Smooth muscle cell of trachea (primary cell): Measurements from ENCODE around the gene CTSO. TPM values are rescaled to one million over a fixed set of nuclear protein-coding genes. Genes with fewer than 3 reads are reported as not detected.

Experiments used
- total RNA-seq: library from RNA; depleted of rRNA; stranded (reverse); fragments of >200 nt; gene quantifications from 2 replicates; pipeline ENCODE4 v1.2.1, GENCODE V29; 2014

CTSO gene, protein sequence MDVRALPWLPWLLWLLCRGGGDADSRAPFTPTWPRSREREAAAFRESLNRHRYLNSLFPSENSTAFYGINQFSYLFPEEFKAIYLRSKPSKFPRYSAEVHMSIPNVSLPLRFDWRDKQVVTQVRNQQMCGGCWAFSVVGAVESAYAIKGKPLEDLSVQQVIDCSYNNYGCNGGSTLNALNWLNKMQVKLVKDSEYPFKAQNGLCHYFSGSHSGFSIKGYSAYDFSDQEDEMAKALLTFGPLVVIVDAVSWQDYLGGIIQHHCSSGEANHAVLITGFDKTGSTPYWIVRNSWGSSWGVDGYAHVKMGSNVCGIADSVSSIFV
- 26.8 and 31.0 TPM in 2 replicates for total RNA-seq

DNA sequence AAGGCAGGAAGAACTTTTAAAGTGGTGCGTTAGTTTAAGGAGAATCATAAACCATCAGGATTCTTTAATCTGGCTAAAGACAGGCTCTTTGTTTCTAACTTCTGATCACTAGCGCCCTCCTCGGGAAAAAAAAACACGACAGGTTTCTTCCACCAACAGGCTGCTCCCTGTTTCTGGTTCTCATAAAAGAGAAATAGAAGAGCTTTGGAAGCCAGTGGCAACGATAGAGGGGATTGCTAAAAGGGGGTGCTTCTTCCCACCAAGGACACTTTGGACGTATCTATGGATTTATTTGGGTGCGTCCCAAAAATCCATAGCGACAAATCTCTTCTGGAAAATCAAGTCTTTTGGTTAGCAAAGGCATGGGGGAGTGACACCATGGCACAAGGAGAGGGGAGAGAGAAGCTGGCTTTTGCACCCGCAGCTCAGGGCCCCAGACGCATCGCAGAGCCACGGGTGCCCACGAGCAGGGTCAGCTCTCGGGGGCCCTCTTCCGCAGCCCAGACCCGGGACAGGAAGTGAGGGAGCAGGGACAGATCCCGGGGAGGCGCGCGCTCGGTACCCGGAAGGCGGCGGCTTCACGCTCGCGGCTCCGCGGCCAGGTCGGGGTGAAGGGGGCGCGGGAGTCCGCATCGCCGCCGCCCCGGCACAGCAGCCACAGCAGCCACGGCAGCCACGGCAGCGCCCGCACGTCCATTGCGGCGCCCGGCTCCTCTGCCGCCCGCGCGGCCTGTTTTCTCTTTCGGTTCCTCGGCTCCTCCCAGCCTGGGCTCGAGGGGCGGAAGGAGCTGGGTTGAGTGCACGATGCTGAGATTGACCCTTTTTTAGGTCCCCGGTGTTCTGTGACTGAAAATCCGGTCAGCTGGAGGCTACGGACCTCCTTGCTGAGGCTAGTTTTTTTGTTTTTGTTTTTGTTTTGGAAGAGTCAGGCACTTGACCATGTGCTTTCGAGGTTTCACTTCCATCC is at the start of gene CTSO:
CTSO (minus strand) TSS at position 716 of the 967 bp plus-strand sequence; CDS start at position 697, 19 bp downstream.

DNA sequence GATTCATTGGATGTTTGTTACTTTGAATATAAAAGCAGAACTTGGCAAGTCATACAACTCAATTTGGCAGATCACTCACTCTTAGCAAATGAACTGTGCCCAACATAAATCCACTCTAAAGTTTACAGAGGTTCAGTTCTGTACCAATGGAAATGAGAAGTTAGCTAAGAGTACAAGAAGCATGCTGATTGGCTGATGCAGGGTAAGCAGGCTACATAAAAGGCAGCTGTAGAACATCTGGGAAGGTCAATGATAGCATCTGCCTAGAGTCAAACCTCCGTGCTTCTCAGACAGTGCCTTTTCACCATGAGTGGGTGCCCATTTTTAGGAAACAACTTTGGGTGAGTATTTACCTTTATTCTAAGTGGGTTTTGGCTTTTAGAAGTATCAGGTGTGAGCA is 50.2 kb downstream of the CTSO start, which contains the start of gene TDO2:
TDO2 (plus strand) TSS at position 244 of the 400 bp plus-strand sequence; CDS start at position 307, 63 bp downstream.

Other genes starting within 250 kb of the CTSO start
- gene GUCY1B1, start 194.8 kb downstream of the CTSO start, total RNA-seq = 46.6 and 54.5 TPM in 2 replicates
- not detected in 2 replicates for gene ASIC5, start 87.6 kb downstream of the CTSO start, total RNA-seq
- 5.8 and 13.4 TPM in 2 replicates for gene TDO2, start 50.2 kb downstream of the CTSO start, total RNA-seq